ENCODE data around the gene EFCAB7. TPM values are rescaled to one million over a fixed set of nuclear protein-coding genes. Genes with fewer than 3 reads are reported as not detected.

The EFCAB7 gene
- total and polyA plus RNA-seq, 2 of the 13 experiments (the other 11 are each of a cell fraction or from before 2014, with no cell fraction given) = 1.7 to 5.4 TPM

DNA sequence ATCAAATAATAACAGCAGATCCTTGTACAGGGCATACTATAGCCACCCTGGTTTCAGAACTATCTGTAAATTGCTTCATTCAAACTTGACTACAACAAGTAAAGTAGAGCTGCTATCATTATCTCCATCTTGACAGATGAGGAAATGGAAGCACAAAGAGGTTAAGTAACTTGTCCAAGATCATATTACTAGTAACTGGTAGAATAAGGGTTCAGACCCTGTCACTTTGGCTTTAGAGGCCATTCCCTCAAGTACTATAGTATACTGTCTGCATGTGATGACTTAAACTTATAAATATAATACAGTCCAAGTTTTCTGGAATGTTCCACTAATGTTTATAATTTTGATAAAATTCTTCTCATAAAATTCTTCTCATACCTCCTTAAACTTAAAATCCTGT is 94.7 kb downstream of the EFCAB7 start:
- 0 out of 2 replicates have a peak, but pooled peaks cover 2% of the 10 kb centered on the region for H4K20me1 ChIP-seq (ENCODE audit: insufficient read depth, low read length)
- no peaks in the 10 kb centered on the region for H3K27me3 ChIP-seq (ENCODE audit: control insufficient read depth in 1 of 2, insufficient read depth in 2 of 2, low read length in 2 of 2)
- H3K4me2 ChIP-seq (ENCODE audit: low read depth, low read length) = no peak overlapping the region
- no peak overlapping the region for H2AFZ ChIP-seq (ENCODE audit: low read length)
- intact Hi-C loops (cut with micrococcal nuclease; ENCODE audit: unreplicated experiment) (loop anchor here (5.0 to 10.0 kb wide), 3 partner anchors 57 to 299 kb away; no protein-coding TSS in a partner anchor), in situ Hi-C loops (cut with HindIII; ENCODE audit: extremely low pct_ligation_motif_present, low pct_unique_long_range_greater_than_20kb) (loop anchor here (5.0 to 25.0 kb wide), 3 partner anchors 294 to 624 kb away; no protein-coding TSS in a partner anchor)
- H3K36me3 ChIP-seq (replicated peaks in 1 of 2; ENCODE audit: control insufficient read depth in 1 of 2, insufficient read depth in 2 of 2, low read length in 2 of 2) = peaks cover 6 to 7% of the 10 kb centered on the region in 2 experiments; a peak in 4 of 5 replicates
- H3K4me3 ChIP-seq (replicated peaks in 1 of 3; ENCODE audit: insufficient read depth in 1 of 3, low read depth in 2 of 3, low read length in 3 of 3) = no peak overlapping the region
- peaks cover 49% of the 10 kb centered on the region for H3K4me1 ChIP-seq (ENCODE audit: insufficient read depth, low read length)
- CTCF ChIA-PET (ENCODE audit: low intra/inter-chr PET ratio, low total read pairs) = no interaction called here
- H3K79me2 ChIP-seq (ENCODE audit: insufficient read depth, low read length) = peaks cover 44% of the 10 kb centered on the region
- ATAC-seq = no peak
- BruUV-seq (replicated peaks) = no TSS peak
- FAIRE-seq = no peak
- POLR2A ChIA-PET = no interaction called here
- no peak overlapping the region for H3K9ac ChIP-seq (ENCODE audit: insufficient read depth, low read depth, low read length)
- DNase-seq (ENCODE audit: low spot score) = no peak
- H3K27ac ChIP-seq (ENCODE audit: extremely low read length, insufficient read depth, low read length) = no peak overlapping the region
- H3K9me3 ChIP-seq (ENCODE audit: low read length) = no peaks in the 10 kb centered on the region
- no peak for TF ChIP-seq ZEB1 (IDR thresholded peaks at IDR 0.05; ENCODE audit: insufficient replicate concordance, low read depth)
- TF ChIP-seq ZNF530 (CRISPR knock-in tag; IDR thresholded peaks at IDR 0.05; ENCODE audit: low read depth) = no peak
- no peak for TF ChIP-seq BORCS8-MEF2B (CRISPR knock-in tag; IDR thresholded peaks at IDR 0.05)
- no peak for TF ChIP-seq GLMP (CRISPR knock-in tag; IDR thresholded peaks at IDR 0.05; ENCODE audit: borderline replicate concordance)
- no peak for TF ChIP-seq RFXANK (CRISPR knock-in tag; IDR thresholded peaks at IDR 0.05)
- TF ChIP-seq ELF3 (CRISPR knock-in tag; IDR thresholded peaks at IDR 0.05) = no peak
- no peak for TF ChIP-seq USF2 (IDR thresholded peaks at IDR 0.05; ENCODE audit: low read depth, low read length)
- TF ChIP-seq USF2 (CRISPR knock-in tag; IDR thresholded peaks at IDR 0.05; ENCODE audit: borderline replicate concordance) = no peak
- TF ChIP-seq, protein P1, sequence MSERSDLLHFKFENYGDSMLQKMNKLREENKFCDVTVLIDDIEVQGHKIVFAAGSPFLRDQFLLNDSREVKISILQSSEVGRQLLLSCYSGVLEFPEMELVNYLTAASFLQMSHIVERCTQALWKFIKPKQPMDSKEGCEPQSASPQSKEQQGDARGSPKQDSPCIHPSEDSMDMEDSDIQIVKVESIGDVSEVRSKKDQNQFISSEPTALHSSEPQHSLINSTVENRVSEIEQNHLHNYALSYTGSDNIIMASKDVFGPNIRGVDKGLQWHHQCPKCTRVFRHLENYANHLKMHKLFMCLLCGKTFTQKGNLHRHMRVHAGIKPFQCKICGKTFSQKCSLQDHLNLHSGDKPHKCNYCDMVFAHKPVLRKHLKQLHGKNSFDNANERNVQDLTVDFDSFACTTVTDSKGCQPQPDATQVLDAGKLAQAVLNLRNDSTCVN (CRISPR knock-in tag; IDR thresholded peaks at IDR 0.05; ENCODE audit: borderline replicate concordance) = no peak
- no peak for TF ChIP-seq NCOA2 (CRISPR knock-in tag; IDR thresholded peaks at IDR 0.05)
- no peak for TF ChIP-seq BRF2 (CRISPR knock-in tag; IDR thresholded peaks at IDR 0.05)
- no peak for TF ChIP-seq ZNF720 (CRISPR knock-in tag; IDR thresholded peaks at IDR 0.05)
- TF ChIP-seq, protein P2, sequence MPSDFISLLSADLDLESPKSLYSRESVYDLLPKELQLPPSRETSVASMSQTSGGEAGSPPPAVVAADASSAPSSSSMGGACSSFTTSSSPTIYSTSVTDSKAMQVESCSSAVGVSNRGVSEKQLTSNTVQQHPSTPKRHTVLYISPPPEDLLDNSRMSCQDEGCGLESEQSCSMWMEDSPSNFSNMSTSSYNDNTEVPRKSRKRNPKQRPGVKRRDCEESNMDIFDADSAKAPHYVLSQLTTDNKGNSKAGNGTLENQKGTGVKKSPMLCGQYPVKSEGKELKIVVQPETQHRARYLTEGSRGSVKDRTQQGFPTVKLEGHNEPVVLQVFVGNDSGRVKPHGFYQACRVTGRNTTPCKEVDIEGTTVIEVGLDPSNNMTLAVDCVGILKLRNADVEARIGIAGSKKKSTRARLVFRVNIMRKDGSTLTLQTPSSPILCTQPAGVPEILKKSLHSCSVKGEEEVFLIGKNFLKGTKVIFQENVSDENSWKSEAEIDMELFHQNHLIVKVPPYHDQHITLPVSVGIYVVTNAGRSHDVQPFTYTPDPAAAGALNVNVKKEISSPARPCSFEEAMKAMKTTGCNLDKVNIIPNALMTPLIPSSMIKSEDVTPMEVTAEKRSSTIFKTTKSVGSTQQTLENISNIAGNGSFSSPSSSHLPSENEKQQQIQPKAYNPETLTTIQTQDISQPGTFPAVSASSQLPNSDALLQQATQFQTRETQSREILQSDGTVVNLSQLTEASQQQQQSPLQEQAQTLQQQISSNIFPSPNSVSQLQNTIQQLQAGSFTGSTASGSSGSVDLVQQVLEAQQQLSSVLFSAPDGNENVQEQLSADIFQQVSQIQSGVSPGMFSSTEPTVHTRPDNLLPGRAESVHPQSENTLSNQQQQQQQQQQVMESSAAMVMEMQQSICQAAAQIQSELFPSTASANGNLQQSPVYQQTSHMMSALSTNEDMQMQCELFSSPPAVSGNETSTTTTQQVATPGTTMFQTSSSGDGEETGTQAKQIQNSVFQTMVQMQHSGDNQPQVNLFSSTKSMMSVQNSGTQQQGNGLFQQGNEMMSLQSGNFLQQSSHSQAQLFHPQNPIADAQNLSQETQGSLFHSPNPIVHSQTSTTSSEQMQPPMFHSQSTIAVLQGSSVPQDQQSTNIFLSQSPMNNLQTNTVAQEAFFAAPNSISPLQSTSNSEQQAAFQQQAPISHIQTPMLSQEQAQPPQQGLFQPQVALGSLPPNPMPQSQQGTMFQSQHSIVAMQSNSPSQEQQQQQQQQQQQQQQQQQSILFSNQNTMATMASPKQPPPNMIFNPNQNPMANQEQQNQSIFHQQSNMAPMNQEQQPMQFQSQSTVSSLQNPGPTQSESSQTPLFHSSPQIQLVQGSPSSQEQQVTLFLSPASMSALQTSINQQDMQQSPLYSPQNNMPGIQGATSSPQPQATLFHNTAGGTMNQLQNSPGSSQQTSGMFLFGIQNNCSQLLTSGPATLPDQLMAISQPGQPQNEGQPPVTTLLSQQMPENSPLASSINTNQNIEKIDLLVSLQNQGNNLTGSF (CRISPR knock-in tag; IDR thresholded peaks at IDR 0.05) = no peak
- TF ChIP-seq RELA (CRISPR knock-in tag; IDR thresholded peaks at IDR 0.05) = no peak
- TF ChIP-seq ZNF331 (CRISPR knock-in tag; IDR thresholded peaks at IDR 0.05) = no peak
